ENCODE data around the gene MOCS3.

Gene MOCS3

DNA sequence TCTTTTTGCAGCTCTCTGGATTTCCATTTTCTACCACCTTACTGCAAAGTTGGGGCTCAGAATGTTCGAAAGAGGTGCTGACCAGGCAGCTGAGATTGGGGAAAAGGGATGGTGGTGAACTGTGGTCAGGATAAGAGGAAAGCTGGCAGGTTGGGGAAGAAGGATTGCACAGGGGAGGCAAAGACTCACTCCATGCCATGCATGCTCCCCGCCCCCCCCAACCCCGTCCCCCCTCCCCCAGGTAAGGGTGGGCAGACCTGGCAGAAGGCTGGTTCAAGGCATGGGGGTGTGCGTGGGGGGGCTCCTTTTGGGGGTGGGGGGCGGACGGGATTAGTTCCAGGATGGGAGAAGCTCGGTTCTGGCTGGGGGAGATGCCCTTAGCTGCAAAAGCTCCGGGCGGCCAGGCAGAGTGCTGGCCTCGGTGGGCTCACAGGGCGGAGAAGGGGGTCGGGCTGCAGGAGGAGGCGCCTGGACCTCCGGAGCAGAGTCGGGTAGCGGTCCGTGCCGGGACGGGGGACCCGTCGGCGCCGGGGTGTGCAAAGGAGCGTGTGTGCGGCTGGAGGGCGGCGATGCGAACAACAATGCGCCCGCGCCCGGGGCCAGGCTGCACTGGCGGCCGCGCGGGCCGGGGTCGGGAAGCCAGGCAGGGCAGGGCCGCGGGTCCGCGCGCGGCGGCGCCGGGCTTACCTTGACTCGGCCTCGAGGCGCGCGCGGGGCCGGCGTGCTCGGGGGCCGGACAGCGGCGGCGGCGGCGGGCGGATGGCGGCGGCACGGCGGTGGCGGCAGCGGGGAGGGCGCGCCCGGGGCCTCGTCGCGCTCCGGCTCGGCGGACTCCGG is 28.3 kb upstream of the MOCS3 start:
- intact Hi-C loops (cut with DNase I): loop anchor here (2.0 kb wide), 1 partner anchor 136 kb away; the partner anchor contains the start of gene BCAS4
- peak in 29 of 42 donors; percentile 9 to 57 (median 24) for DNase-seq

DNA sequence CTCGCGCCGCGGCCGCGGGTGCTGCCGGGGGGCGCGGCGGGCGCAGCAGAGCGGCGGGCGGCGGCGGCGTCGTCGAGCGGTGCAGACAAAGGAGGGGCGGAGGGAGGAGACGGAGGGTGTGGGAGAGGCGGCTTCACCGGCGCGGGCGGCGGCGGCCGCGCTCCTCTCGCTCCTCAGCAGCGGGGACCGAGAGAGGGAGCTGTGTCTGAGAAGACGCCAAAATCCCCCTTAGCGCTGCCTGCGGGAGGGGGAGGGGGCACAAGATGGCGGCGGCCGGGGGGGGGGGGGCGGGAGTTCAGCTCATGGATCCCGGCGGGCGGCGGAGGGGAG is 27.7 kb upstream of the MOCS3 start:
- DNase-seq: peak in 3 of 42 donors; percentile 51 to 61 (median 57)
- intact Hi-C loops (cut with DNase I): loop anchor here (1.0 to 2.0 kb wide), 2 partner anchors 27 to 136 kb away; partner anchors contain the start of genes BCAS4, DPM1 and MOCS3

DNA sequence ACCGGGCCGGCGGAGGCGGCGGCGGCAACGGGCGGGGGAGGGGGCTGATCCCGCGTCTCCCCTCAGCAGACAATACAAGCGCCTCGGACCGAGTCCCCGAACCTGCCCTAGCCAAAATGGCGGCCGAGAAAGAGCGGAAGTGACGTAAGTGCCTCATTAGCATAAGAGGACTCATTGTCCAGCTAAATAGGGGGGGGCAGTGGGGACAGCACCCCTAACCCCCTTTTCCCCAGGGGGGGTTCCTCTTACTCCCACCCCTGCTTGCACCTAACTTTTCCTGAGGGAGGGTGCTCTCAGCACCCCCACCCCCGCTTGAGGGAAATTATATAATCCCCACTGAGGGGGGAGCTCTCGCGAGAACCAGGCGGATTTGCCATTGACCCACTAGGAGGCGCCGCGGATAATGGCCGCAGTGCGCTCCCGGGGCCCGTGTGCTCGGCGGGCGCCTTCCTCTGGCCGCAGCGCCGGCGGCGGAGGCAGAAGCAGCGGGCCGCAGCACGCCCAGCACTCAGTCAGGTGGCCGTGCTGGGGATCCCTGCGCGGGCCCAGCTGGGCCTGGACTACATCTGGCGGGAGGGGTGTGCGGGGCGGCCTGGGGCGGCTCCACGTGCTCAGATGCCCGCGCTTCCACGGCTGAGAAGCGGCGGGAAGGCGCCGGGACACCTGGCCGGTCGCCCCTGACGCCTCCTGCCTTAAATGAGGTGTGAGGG is 27.2 kb upstream of the MOCS3 start, which contains the start of gene ADNP:
Gene ADNP (minus strand): TSS at position 132 of the 710 bp plus-strand sequence. CDS start 27,441 bp downstream, outside the sequence.
- intact Hi-C loops (cut with DNase I): loop anchor here (1.0 to 2.0 kb wide), 2 partner anchors 27 to 137 kb away; partner anchors contain the start of genes BCAS4, DPM1 and MOCS3
- DNase-seq: peak; percentile 80 to 96 (median 90)

DNA sequence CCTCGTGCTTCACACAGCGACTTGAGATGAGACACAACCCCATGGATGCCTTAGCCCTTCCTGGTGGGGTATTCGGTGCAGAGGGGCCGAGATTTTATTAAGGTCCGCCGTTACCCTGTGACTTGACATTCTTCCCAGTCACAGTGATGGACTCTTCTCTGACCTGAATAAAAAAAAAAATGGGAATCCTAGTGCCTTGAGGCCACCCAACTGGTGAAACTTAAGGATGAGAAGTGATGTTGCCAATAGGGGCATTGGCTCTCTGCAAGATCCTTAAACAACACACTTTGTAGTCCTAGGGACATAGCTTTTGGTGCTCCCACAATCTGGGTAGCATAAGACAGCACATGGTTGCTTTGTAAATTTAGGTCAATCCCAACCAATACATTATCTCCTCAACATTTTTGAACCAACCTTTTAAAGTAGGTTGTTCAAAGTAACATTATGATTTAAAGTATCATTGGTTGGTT is 26.6 kb upstream of the MOCS3 start:
- DNase-seq: no peak
- intact Hi-C loops (cut with DNase I): no loop called here

DNA sequence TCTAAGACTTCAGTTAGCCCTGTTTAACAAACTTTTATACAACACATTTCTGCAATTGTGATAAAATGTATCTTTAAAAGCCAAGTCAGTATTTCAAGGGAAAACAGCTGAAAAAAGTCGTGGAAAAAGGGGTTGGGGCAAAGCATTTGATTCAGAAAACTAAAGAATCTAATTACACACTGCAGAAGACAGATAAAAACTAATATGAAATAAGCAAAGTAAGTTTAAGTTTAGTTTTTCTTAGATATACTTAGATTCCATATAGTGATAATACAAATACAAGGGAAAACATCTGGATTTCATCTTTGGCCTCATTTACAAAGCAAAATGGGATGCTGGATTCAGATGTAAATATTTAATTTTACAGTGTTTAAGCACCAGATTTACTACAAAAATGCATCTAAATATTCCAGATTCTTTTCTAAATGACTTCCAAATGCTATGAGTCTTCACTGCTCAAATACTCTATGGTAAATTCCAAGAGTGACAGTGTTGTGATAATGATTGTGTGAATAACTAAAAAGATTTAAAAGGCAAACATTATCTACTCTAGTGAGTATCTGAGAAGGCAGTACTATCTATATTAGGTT is 25.8 kb upstream of the MOCS3 start:
- intact Hi-C loops (cut with DNase I): no loop called here
- no peak for DNase-seq

DNA sequence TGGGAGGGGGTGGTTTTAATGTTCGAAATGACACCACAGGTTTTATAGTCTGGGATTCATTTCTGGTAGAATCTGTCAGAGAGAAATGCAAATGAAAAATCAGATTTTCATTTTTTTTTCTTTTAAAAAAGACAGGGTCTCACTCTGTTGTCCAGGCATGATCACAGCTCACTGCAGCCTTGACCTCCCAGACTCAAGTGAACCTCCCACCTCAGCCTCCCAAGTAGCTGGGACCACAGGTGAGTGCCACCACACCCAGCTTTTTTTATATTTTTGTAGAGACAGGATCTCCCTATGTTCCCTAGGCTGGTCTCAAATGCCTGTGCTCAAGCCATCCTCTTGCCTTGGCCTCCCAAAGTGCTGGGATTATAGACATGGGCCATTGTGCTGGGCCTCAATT is 25.0 kb upstream of the MOCS3 start:
- intact Hi-C loops (cut with DNase I): no loop called here
- no peak for DNase-seq

DNA sequence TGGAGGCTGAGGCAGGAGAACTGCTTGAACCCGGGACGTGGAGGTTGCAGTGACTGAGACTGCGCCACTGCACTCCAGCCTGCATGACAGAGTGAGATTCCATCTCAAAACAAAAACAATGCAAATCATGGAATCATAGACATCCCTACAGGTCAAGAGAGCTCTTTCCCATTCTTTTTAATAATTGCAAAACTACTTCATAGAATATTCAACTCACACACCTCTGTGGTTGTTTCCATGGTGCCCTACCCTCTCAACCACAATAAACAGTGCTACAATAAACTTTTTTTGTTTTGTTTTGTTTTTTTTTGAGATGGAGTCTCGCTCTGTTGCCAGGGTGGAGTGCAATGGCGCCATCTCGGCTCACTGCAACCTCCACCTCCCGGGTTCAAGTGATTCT is 15.5 kb upstream of the MOCS3 start:
- no peak for DNase-seq
- intact Hi-C loops (cut with DNase I): no loop called here

DNA sequence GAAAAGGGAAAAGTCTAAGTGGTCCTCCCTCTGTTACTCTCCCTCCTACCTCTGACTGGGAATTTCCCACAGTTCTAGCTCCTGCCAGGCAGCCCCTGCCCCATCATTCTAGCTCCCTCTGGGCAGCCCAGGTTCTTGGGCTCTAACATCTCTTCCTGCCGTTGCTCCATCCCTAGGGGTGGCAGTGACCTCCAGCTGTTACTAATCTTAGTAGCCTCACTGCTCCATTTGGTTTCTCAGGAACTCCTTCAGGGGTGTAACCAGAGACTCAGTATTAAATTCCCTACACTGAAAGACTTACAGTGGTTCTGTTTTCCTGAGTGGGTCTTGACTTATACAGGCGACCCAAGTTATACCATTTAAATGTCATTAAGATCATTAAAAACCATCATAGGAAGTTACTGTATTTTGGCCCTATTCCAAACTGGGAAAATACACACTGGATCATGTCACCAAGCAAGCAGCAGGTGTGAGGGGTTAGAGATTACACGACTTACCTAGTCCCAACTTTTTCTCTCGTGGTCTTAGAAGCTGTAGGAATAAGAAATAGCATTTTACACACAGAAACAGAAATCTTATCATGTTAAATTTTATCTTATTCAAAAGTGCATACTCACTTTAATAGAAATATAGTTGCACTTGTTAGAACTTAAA is 10.4 kb upstream of the MOCS3 start:
- intact Hi-C loops (cut with DNase I): no loop called here
- DNase-seq: no peak

DNA sequence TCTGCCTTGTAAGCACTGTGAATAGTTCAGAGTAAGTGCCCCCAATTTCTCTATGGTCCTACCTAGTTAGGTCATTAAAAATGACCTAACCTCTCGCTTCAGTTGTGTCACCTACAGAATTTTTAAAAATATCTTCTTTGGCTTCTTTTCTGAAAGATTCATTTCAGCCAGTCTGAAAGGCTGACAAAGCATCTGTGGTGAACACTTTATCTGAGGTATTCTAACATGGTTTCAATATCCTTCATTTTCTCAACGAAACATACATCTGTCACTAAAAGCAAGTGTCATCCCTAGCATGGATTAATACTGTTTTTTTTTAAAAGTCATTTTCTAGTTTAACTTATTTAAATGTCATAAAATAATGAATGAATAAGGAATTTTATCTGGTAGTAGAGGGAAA is 5.4 kb upstream of the MOCS3 start:
- intact Hi-C loops (cut with DNase I): no loop called here
- DNase-seq: no peak

DNA sequence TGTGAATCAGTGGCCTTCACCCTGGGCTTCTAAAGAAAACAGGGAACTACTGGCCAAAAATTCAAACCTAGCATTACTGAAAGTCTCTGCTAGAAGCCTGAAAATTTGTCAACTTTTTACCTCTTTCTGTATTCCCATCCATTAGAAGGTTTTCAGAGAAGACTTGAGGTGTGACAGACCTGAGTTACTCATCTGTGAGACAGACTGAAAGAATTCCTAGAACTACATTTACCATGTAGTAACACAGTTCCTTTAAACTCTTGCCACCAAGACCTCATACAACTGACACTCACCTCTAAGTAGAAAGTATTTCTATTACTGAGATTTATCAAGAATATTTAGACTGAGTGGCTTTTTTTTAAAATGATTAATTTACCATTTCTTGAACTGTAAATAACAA is 4.8 kb upstream of the MOCS3 start:
- intact Hi-C loops (cut with DNase I): no loop called here
- no peak for DNase-seq

DNA sequence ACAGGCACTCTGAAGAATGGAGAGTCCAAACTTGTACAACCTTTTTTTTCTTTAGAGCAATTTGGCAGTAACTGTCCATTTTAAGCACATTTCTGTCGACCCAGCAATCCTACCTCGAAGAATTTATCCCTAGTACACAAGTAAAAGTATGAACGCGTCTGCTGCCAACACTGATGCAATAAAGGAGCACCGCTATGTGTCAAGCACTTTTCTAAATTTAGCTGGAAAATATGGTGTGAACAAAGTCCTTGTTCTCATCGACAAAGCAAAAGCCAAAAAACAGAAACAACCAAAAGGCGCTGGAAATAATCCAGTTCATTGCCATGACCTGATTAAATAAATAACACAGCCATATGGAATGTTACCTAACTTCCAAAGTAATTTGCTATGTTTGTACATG is 1.3 kb upstream of the MOCS3 start:
- intact Hi-C loops (cut with DNase I): no loop called here
- DNase-seq: no peak

DNA sequence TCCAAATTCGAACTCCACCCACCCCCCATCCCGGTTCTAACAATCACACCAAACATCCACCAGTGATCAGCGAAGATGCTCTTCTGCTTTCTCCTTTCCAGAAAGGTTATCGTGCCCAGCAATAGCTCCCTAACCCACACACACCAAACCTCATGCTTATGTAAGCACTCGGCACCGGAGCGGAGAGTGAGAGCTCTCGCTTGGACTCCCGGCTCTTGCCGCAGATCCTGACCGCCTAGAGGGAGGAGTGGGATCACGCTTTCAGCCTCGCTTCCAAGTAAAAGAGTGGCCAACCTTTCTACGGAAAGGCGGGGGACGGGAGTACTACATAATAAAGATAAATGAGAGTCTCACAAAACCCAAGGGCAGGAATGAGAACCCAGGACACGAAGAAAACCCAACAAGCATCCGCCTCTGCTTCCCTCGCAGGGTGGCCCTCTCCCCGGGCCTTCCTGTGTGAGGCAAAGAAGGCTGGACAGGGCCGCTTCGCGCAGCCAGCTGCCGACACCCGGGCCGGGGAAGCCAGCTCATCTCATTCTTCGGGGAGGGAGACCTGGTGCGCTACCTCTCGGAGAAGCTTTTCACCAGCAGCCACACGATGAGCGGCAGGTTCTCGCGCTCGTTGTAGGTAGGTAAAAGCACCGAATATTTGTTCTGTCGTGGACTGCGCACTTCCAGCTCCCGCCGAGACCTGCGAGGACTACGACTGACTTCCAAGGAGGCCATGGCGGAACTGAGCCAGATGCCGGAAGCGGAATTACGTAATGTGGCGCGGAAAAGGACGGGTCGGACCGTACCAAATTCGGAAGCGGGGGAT is 612 bp upstream of the MOCS3 start, which contains the start of gene DPM1:
Gene DPM1 (minus strand): TSS at position 735 of the 817 bp plus-strand sequence. CDS start 9 bp downstream, at position 726.
- peak; percentile 82 to 96 (median 93) for DNase-seq
- intact Hi-C loops (cut with DNase I): loop anchor here (1.0 kb wide), 1 partner anchor 27 kb away; the partner anchor contains the start of gene ADNP

DNA sequence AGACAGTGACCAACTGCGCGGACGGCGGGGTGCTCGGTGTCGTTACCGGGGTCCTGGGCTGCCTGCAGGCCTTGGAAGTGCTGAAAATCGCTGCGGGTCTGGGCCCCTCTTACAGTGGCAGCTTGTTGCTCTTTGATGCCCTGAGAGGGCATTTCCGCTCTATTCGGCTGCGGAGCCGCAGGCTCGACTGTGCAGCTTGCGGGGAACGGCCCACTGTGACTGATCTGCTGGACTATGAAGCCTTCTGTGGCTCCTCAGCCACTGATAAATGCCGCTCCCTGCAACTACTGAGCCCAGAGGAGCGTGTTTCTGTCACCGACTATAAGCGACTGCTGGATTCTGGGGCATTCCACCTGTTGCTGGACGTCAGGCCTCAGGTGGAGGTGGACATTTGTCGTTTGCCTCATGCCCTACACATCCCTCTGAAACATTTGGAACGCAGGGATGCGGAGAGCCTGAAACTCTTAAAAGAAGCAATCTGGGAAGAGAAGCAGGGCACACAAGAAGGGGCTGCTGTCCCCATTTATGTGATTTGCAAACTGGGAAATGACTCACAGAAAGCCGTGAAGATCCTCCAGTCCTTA is 1.0 kb downstream of the MOCS3 start:
- intact Hi-C loops (cut with DNase I): no loop called here
- DNase-seq: peak in 1 of 42 donors; percentile 13

DNA sequence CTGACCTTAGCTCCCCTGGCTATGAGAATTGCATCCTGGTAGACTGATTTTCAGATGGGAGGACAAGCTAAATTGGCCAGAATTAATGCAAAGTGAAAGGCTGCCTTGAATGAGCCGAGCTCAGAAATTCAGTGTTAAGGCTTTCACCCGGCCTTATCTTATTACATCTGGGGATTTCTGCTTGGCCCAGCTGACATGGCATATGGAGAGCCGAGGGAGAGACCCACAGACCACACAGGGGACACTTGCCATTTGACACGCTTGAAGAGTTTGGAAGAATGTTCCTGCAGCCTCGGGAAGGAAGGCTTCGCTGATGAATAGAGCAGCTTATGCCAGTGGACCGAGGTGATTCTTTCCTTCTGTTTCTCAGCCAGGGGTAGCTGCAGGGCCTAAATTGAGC is 9.0 kb downstream of the MOCS3 start:
- intact Hi-C loops (cut with DNase I): no loop called here
- DNase-seq: peak in 1 of 42 donors; percentile 21

DNA sequence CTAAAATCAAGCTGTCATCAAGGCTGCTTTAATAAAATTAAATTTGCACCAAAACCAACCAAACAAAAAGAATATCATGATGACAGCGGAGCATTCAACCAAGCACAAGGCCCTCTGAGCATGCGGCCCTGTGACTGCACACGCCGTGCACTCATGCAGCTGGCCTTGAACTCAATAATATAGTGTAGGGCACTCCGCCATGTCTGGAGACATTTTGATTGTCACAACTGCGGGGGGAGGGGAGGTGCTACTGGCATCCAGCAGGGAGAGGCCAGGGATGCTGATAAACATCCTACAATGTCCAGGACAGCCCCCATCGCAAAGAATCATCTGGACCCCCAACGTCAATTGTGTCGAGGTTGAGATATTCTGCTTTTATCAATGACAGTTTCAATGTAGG is 9.7 kb downstream of the MOCS3 start:
- intact Hi-C loops (cut with DNase I): no loop called here
- DNase-seq: peak in 1 of 42 donors; percentile 20

DNA sequence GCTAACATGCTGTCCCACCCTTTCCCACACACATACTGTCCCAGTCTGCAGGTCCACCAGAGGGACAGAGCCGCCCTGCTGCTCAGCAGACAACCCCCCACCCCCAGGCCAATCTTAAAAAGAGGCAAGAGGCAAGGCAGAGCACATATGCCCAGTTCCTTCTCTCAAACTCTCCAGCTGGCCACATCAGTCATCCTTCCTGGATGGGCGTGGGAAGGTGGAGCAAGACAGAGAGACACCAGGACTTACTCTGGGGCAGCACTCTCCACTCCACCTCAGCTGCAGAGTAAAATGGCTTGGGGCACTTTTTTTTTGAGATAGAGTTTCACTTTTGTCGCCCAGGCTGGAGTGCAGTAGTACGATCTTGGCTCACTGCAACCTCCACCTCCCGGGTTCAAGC is 10.8 kb downstream of the MOCS3 start:
- peak in 1 of 42 donors; percentile 17 for DNase-seq
- intact Hi-C loops (cut with DNase I): no loop called here

DNA sequence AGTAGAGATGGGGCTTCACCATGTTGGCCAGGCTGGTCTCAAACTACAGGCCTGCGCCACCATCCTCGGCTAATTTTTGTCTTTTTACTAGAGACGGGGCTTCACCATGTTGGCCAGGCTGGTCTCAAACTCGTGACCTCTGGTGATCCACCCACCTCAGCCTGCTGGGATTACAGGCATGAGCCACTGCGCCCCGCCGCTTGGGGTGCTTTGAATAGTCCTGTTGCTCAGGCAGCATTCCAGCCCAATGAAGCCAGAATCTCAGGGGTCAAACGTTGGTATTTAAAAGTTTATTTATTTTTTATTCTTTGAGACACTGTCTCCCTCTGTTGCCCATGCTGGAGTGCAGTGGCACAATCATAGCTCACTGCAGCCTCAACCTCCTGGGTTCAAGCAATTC is 11.3 kb downstream of the MOCS3 start:
- peak in 1 of 42 donors; percentile 18 for DNase-seq
- intact Hi-C loops (cut with DNase I): no loop called here

All from head of caudate nucleus (tissue), 42 donors.